SK-MEL-5 (cell line): ENCODE data around the gene CDK6. TPM values are rescaled to one million over a fixed set of nuclear protein-coding genes. Genes with fewer than 3 reads are reported as not detected.

Experiments
- DNase-seq: peaks from one replicate; pipeline ENCODE4 v3.0.0-alpha.2; 2016; ENCODE audit warnings: low read depth, low spot score
- in situ Hi-C: cut with HindIII; loops from 2 replicates; pipeline ENCODE4 v1.10.0; 2016; ENCODE audit warnings: low sequenced_read_pairs, high pct_unique_total_duplicates, low pct_unique_long_range_greater_than_20kb
- small RNA-seq, 2 experiments: library from RNA; depleted of rRNA; stranded (forward); fragments of <200 nt; gene quantifications; one replicate each; pipeline ENCODE3, GENCODE V24; 2014
- total RNA-seq: library from RNA; depleted of rRNA; stranded (reverse); fragments of >200 nt; shearing (Covaris generic); gene quantifications from 2 replicates; pipeline ENCODE4 v1.2.3, GENCODE V29; 2014; rRNA removed

Gene CDK6
- total RNA-seq, 1 experiment from 2014 or later, result 26.9 TPM

DNA sequence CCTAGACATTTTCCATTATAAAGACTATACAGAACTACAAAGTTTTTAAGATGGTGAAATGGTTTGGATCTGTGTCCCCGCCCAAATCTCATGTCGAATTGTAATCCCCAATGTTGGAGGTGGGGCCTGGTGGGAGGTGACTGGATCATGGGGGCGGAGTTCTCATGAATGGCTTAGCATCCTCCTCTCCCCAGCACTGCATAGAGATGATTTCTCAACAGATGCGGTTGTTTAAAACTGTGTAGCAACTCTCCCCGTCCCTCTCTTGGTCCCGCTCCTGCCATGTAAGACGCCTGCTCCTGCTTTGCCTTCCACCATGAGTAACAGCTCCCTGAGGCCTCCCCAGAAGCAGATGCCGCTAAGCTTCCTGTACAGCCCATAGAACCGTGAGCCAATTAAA lies 247.8 kb downstream of the CDK6 start:
- in situ Hi-C loops, result no loop called here
- peak; percentile 40 for DNase-seq

DNA sequence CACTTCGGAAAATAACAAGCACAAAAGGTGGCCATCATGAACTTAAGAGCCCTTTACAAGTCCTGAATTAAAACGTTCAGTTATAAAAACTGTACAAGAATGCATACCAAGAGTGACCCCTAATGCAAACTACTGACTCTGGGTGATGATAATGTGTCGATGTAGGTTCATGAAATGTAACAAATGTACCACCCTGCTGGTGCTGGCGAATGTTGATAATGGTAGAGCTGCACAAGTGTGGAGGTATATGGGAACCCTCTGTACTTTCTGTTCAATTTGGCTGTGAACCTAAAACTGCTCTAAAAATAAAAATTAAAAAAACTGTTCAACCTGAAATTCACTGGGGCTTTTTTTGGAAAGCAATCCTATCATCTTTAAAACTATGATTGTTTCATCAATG lies 249.5 kb downstream of the CDK6 start:
- in situ Hi-C loops, result no loop called here
- no peak for DNase-seq

DNA sequence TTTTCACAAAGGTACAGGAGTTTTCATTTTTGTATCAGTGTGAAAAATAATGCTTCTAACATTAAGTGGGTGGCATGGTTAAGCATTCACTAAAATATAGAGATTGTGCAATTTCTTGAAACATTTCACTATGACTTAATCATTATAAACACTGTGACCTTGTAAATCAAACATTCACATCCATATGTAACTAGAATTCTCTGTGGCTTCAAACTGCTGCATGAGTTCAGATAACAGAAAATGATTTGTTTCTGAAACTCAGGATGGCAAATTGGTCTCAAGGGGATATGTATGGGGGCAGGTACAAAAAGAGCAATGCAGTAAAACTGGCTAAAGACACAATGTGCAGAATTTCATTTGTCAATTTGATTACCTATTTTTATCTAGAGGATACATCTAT lies 250.0 kb downstream of the CDK6 start:
- peak; percentile 22 for DNase-seq

DNA sequence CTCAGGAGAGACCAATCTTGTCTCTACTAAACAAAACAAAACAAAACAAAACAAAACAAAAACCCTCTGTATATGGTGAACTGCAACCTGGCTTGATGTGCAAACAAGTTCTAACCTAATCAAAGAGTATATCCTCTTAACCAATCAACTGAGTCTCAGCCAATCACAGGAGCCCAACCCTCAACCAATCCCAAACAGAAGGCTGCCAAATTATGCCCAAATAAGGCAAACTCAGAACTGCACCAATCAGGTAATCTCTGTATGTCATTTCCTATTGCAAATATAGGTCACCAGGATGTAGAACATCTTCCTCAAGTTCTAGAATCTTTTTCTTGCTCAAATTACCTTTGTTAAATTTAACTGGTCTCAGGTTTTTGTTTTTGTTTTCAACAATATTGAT lies 251.4 kb downstream of the CDK6 start:
- in situ Hi-C loops, result no loop called here
- DNase-seq, result peak; percentile 28

More for the DNA sequence above, 250.0 kb downstream of the CDK6 start:
- in situ Hi-C loops, result no loop called here

DNA sequence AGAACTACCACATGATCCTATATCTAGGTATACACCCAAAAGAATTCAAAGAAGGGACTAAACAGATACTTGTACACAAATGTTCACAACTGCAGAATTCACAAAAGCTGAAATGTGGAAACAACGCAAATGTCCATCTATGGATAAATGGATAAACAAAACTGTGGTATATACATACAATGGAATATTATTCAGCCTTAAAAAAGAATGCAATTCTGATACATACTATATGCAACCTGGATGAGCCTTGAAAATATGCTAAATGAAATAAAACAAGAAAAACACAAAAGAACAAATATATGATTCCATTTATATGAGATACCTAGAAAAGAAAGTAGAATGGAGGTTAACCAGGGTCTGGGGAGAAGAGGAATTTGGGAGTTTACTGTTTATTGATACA lies 253.4 kb downstream of the CDK6 start:
- in situ Hi-C loops, result no loop called here
- DNase-seq, result no peak

DNA sequence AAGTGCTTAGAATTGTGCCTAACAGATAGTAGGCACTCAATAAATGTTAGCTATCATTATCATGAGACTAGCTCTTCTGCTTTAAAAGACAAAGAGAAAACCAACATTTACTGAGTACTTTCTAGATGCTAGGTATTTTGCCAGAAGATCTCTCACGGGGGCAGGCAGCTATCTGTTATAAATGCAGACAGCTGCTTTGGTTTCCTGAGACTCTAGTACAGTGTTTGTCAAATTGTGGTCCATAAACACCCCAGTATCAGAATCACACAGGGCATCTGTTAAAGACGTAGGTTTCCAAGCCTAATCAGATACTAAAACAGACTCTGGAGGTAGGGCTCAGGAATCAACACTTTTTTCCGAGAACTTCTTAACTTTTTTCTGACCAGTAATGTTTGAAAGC lies 260.1 kb downstream of the CDK6 start:
- DNase-seq, result no peak
- in situ Hi-C loops, result no loop called here

DNA sequence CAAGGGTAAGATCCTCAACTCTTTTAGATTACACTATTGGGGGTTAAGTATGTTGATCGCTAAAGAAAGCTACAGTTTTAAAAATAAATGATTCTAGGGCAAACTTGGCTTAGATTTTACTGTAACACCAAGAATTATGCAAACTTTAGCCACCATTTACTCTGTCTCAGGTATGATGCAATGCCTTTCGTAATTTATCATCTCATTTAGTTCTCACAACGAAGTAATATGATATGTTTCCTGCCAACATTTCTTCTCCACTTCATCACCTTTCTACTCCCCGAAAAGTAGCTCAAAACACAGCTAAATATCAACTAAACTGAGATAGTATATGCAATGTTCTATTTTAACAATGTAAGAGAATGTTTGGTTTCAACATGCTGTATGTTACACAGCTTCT lies 267.2 kb downstream of the CDK6 start:
- in situ Hi-C loops, result no loop called here
- no peak for DNase-seq

DNA sequence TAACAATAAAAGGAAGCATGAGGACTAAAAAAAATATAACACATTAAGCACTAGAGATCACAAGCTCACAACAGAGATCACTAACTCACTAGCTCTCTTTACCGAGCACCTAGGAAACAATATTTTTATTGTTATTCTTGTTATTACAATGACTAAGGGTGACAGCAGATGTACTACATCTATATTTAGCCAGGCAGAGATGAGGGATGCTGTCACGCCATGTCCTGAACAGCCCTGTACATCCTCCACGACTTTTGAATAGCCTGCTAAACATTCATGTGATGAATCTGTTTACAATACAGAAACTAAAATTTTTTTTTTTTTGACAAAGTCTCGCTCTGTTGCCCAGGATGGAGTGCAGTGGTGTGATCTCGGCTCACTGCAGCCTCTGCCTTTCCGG lies 268.9 kb downstream of the CDK6 start:
- in situ Hi-C loops, result no loop called here
- DNase-seq, result no peak

DNA sequence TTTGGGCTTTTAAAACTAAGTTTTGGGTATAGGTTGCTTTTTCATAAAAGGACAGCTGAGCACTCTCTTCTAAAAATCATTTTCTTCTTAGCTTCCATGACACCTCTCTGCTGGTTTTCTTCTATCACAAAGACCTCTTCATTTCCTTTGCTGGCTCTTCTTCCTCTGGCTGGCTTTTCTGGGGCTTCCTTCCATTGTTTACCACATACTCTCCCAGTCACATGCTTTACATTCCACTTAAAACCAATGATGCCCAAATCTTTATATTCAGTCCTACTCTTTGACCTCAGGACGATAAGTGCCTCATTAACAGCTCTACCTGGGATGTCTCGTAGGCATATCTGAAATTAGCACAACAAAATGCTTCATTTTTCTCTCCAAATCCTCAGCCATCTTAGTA lies 273.0 kb downstream of the CDK6 start:
- in situ Hi-C loops, result no loop called here
- DNase-seq, result no peak

DNA sequence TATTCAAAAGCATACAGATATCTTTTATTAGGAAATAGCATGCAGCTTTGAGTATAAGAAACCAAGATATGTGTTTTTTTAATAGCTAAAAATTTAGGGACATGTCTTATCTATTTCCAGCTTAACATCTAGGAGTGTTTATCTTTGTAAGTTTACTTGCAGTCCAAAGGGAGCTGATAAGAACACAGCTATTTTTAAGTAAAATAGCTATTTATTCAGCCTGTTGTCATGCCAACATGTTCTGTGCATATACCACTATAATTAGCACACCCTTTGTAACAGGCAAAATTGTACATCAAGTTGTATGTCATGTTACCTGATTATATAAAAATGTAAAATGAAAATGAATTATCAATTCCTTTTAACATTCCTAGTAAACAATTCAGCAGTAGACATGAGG lies 275.8 kb downstream of the CDK6 start:
- in situ Hi-C loops, result no loop called here
- no peak for DNase-seq

DNA sequence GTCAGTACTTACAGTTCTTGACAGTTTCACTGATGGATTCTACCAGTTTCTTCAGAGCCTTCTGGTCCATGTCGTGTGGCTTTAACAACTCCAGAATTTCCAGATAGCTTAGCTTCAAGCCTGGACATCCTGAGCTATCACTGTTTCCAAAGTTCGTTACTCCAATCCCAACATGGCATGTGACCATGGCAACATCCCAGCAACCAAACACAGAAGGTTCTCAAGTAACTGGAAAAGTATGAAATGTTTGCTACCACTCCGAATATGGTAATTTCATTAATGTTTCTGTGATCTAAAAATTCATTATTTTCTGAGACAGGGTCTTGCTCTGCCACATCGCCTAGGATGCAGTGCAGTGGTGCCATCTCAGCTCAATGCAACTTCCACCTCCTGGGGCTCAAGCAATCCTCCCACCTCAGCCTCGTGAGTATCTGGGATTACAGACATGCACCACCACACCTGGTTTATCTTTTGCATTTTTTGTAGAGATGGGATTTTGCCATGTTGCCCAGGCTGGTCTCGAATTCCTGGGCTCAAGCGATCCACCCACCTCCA lies 278.5 kb downstream of the CDK6 start:
- in situ Hi-C loops, result no loop called here
- no peak for DNase-seq

DNA sequence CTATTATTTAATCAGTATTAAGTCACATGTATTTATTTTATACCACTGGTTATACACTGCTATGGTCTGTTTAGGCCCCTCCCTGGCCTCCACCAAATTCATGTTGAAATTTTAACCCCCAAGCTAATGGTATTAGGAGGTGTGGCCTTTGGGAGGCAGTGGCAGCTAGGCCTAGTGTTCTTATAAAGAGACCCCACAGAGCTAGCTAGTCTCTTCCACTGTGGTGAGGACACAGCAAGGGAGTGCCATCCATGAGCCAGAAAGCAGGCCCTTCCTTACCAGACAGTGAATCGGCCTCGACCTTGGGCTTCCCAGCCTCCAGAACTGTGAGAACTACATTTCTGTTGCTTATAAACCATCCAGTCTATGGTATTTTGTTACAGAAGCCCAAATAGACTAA lies 279.1 kb downstream of the CDK6 start:
- DNase-seq, result no peak
- in situ Hi-C loops, result no loop called here

Small RNA genes within 50 kb of the gene (small RNA-seq; reads per million reads assigned to genes)
- 0 reads per million in 2 experiments for gene RNU6-10P

Other genes with a start within 250 kb of the CDK6 start
- 23.0 and 23.6 TPM in 2 replicates for gene FAM133B, start 246.2 kb downstream of the CDK6 start, total RNA-seq